IMR-90 (cell line): Measurements from ENCODE around the gene PAPPA. TPM values are rescaled to one million over a fixed set of nuclear protein-coding genes. Genes with fewer than 3 reads are reported as not detected.

Source experiments
- ATAC-seq: fragments of 200-7000 bp; cut with Tn5 transposase; 2 replicates; pipeline ENCODE4 v1.9.1; 2020; ENCODE audit warnings: low read depth, mild to moderate bottlenecking, moderate library complexity
- BruUV-seq: library from RNA; stranded (reverse); fragments of 400-500 nt; replicated peaks from 2 replicates; lab custom pipeline; 2021; lab: Mats Ljungman, UMichigan
- CTCF ChIA-PET: fragments of 300-600 bp; formaldehyde crosslinking; extraction: SDS; loops from one replicate; lab custom pipeline; 2021; ENCODE audit warnings: antibody characterized with exemption; lab: Yijun Ruan, JAX
- POLR2A ChIA-PET: fragments of 300-600 bp; sonication (Branson Sonifier 250); formaldehyde crosslinking; loops from one replicate; lab custom pipeline; 2022; ENCODE audit warnings: antibody characterized with exemption; ENCODE audit not compliant: unreplicated experiment; lab: Charles Lee
- DNase-seq: peaks from one replicate; pipeline ENCODE4 v3.0.0; 2013
- H2AFZ ChIP-seq: replicated peaks from 2 replicates; pipeline ENCODE3; 2013; ENCODE audit warnings: low read length, mild to moderate bottlenecking; ENCODE audit not compliant: poor library complexity
- H2AK5ac ChIP-seq: 2 replicates; pipeline ENCODE4 v1.6.1; 2013; ENCODE audit warnings: low read depth, low read length, inconsistent platforms
- H2AK9ac ChIP-seq: replicated peaks from 2 replicates; pipeline ENCODE3; 2013; ENCODE audit warnings: mild to moderate bottlenecking, low read depth, low read length, moderate library complexity; ENCODE audit not compliant: poor library complexity
- H2BK120ac ChIP-seq: 2 replicates; pipeline ENCODE4 v1.6.1; 2013; ENCODE audit warnings: low read depth, low read length, inconsistent platforms
- H2BK15ac ChIP-seq: 3 replicates; pipeline ENCODE4 v1.6.1; 2013; ENCODE audit warnings: low read depth, low read length, inconsistent platforms
- H2BK20ac ChIP-seq: 2 replicates; pipeline ENCODE4 v1.6.1; 2013; ENCODE audit warnings: low read depth, mild to moderate bottlenecking, inconsistent platforms, low read length, moderate library complexity
- H2BK5ac ChIP-seq: 2 replicates; pipeline ENCODE4 v1.6.1; 2013; ENCODE audit warnings: mild to moderate bottlenecking, low read depth, low read length, inconsistent platforms; ENCODE audit not compliant: poor library complexity, severe bottlenecking
- H3K14ac ChIP-seq: replicated peaks from 2 replicates; pipeline ENCODE4 v1.6.1; 2013; ENCODE audit warnings: low read depth, low read length, inconsistent platforms
- H3K18ac ChIP-seq: 2 replicates; pipeline ENCODE4 v1.6.1; 2013; ENCODE audit warnings: low read depth, low read length, control low read depth
- H3K23ac ChIP-seq: 2 replicates; pipeline ENCODE4 v1.6.1; 2013; ENCODE audit warnings: low read depth, low read length, inconsistent platforms
- H3K27ac ChIP-seq: 2 replicates; pipeline ENCODE4 v1.5.1; 2013; ENCODE audit warnings: mild to moderate bottlenecking, control low read depth, low read length; ENCODE audit not compliant: insufficient read depth
- H3K27me3 ChIP-seq: 2 replicates; pipeline ENCODE4 v1.6.1; 2013; ENCODE audit warnings: low read length; ENCODE audit not compliant: control insufficient read depth, insufficient read depth
- H3K36me3 ChIP-seq: 2 replicates; pipeline ENCODE4 v1.6.1; 2013; ENCODE audit warnings: low read length, mixed read lengths; ENCODE audit not compliant: control insufficient read depth, insufficient read depth
- H3K4ac ChIP-seq: 2 replicates; pipeline ENCODE4 v1.6.1; 2013; ENCODE audit warnings: low read depth, low read length, inconsistent platforms
- H3K4me1 ChIP-seq: 2 replicates; pipeline ENCODE4 v1.6.1; 2013; ENCODE audit warnings: low read length, mixed read lengths; ENCODE audit not compliant: control insufficient read depth, insufficient read depth
- H3K4me2 ChIP-seq: 2 replicates; pipeline ENCODE4 v1.6.1; 2013; ENCODE audit warnings: low read depth, mild to moderate bottlenecking, control low read depth, low read length, moderate library complexity
- H3K4me3 ChIP-seq: 2 replicates; pipeline ENCODE4 v1.5.1; 2013; ENCODE audit warnings: low read depth, mild to moderate bottlenecking, control low read depth, low read length, moderate library complexity; ENCODE audit not compliant: insufficient read depth
- H3K56ac ChIP-seq: 2 replicates; pipeline ENCODE4 v1.6.1; 2013; ENCODE audit warnings: low read length, inconsistent platforms; ENCODE audit not compliant: insufficient read depth; ENCODE audit errors: extremely low read depth
- H3K79me1 ChIP-seq, 2 experiments: 2 replicates each; pipeline ENCODE4 v1.6.1; 2013; ENCODE audit warnings: low read length in 2 of 2, inconsistent platforms in 1 of 2, low read depth in 1 of 2
- H3K9ac ChIP-seq: 2 replicates; pipeline ENCODE4 v1.6.1; 2013; ENCODE audit warnings: low read depth, low read length, control low read depth
- H3K9me1 ChIP-seq: 2 replicates; pipeline ENCODE4 v1.6.1; 2013; ENCODE audit warnings: low read length, inconsistent platforms; ENCODE audit not compliant: insufficient read depth
- H3K9me3 ChIP-seq: 2 replicates; pipeline ENCODE4 v1.6.1; 2013; ENCODE audit warnings: low read length; ENCODE audit not compliant: control insufficient read depth, insufficient read depth
- H4K20me1 ChIP-seq: 2 replicates; pipeline ENCODE4 v1.6.1; 2013; ENCODE audit warnings: low read length, inconsistent platforms; ENCODE audit not compliant: insufficient read depth
- H4K5ac ChIP-seq: 2 replicates; pipeline ENCODE4 v1.6.1; 2013; ENCODE audit warnings: mild to moderate bottlenecking, low read depth, low read length, control low read depth
- H4K8ac ChIP-seq, 2 experiments: 2 replicates each; pipeline ENCODE4 v1.6.1; 2013; ENCODE audit warnings: low read depth in 2 of 2, low read length in 2 of 2, control low read depth in 1 of 2, inconsistent platforms in 1 of 2
- H4K91ac ChIP-seq: 2 replicates; pipeline ENCODE4 v1.6.1; 2013; ENCODE audit warnings: low read depth, low read length, inconsistent platforms; ENCODE audit not compliant: insufficient read depth
- CHD1 ChIP-seq: IDR thresholded peaks from 2 replicates; pipeline ENCODE4 v1.6.1; 2012; ENCODE audit warnings: low read depth, low read length, improper control_type of control experiment
- WGBS, 2 experiments: methylation state at CpG; one replicate each; pipeline versions ENCODE4 v1.1.5 to v1.1.7; 2013; ENCODE audit warnings: missing lambda C conversion rate in 2 of 2; ENCODE audit not compliant: insufficient read length in 1 of 2; ENCODE audit errors: extremely low coverage in 2 of 2; 5-methylcytosine and 5-hydroxymethylcytosine counted together
- dilution Hi-C: fragments of 300-500 bp; cut with HindIII; formaldehyde crosslinking; loops from one replicate; pipeline ENCODE4 v1.14.3; 2018; ENCODE audit warnings: low sequenced_read_pairs; ENCODE audit not compliant: unreplicated experiment
- in situ Hi-C: fragments of 300-500 bp; cut with MboI; formaldehyde crosslinking; loops from 3 replicates; pipeline ENCODE4 v1.14.3; 2019; ENCODE audit warnings: low sequenced_read_pairs, inconsistent platforms, mixed read lengths
- intact Hi-C: fragments of 100-400 bp; cut with micrococcal nuclease; formaldehyde crosslinking; loops from 2 replicates; pipeline ENCODE4 v1.10.0; 2022
- polyA plus RNA-seq, 3 experiments: library from polyadenylated mRNA; depleted of rRNA; stranded (reverse); fragments of >200 nt; gene quantifications; 2 replicates each; pipeline ENCODE4 v1.2.3, GENCODE V29; 2012; ENCODE audit warnings: low replicate concordance in 1 of 3
- total RNA-seq: library from RNA; depleted of rRNA; stranded (reverse); fragments of >200 nt; gene quantifications from 2 replicates; pipeline ENCODE4 v1.2.3, GENCODE V29; 2012
- TF ChIP-seq, protein P1 (sequence below): fragments of 150-350 bp; IDR thresholded peaks from 2 replicates; pipeline ENCODE4 v1.6.1; 2017; ENCODE audit warnings: mild to moderate bottlenecking, antibody characterized with exemption, low read length, low read depth

PAPPA gene
- total and polyA plus RNA-seq, 2 of the 4 experiments (the other 2 are of a cell fraction): 8.3 to 12.4 TPM

- ATAC-seq: peak; percentile 24; the same call in 1 of the 2 replicates
- Histone ChIP-seq H2BK120ac (no peak overlapping the region), H3K18ac (no peak overlapping the region), H2AK5ac (no peak overlapping the region), H4K91ac (no peak overlapping the region), H3K4me2 (no peak overlapping the region), H3K4me1 (no peaks in the 10 kb centered on the region), H2BK15ac (no peak overlapping the region), H4K5ac (no peak overlapping the region), H3K23ac (no peak overlapping the region), H3K27ac (no peak overlapping the region), H3K27me3 (no peaks in the 10 kb centered on the region; the same call in 1 of the 2 replicates), H2BK5ac (no peak overlapping the region), H3K14ac (no peak overlapping the region), H3K56ac (no peak overlapping the region), H3K36me3 (no peaks in the 10 kb centered on the region), H3K9ac (no peak overlapping the region), H3K4ac (no peak overlapping the region), H3K9me3 (no peaks in the 10 kb centered on the region), H3K79me1 (no peaks in the 10 kb centered on the region), H4K8ac (no peak overlapping the region), H2AK9ac (no peak overlapping the region), H2AFZ (no peak overlapping the region), H3K9me1 (no peaks in the 10 kb centered on the region), H2BK20ac (no peak overlapping the region), H3K4me3 (no peak overlapping the region), H4K20me1 (no peaks in the 10 kb centered on the region)
- BruUV-seq: no TSS peak
- no CpG with 5 or more reads among the region's 1 CpG for WGBS, 2 experiments
- dilution Hi-C loops: no loop called here
- TF ChIP-seq, protein P1, sequence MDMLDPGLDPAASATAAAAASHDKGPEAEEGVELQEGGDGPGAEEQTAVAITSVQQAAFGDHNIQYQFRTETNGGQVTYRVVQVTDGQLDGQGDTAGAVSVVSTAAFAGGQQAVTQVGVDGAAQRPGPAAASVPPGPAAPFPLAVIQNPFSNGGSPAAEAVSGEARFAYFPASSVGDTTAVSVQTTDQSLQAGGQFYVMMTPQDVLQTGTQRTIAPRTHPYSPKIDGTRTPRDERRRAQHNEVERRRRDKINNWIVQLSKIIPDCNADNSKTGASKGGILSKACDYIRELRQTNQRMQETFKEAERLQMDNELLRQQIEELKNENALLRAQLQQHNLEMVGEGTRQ: no peak
- no peak for TF ChIP-seq CHD1
- in situ Hi-C loops: no loop called here
- ChIA-PET CTCF (interaction anchor here (0.7 to 1.1 kb wide), 2 partner anchors 19 to 113 kb away, joined by 3 to 4 read pairs; no protein-coding TSS in a partner anchor), POLR2A (no interaction called here)
- DNase-seq: peak; percentile 17
- intact Hi-C loops: no loop called here
Observed at GRCh38 chr9:116432051-116432450, 278.5 kb downstream of the PAPPA start.
